Testis (tissue), 3 donors: ENCODE results near the gene LRP1. TPM values are rescaled to one million over a fixed set of nuclear protein-coding genes. Genes with fewer than 3 reads are reported as not detected.

Experiments used
- DNase-seq: peaks from one replicate; pipeline ENCODE4 v3.0.0-alpha.2; 2019
- H3K27ac ChIP-seq, 2 donors: fragments of 200-600 bp; sonication (generic); one replicate each; pipeline ENCODE4 v1.5.1; 2019
- H3K27me3 ChIP-seq: fragments of 200-600 bp; sonication (generic); one replicate; pipeline ENCODE4 v1.5.1; 2019
- H3K36me3 ChIP-seq: fragments of 200-600 bp; sonication (generic); one replicate; pipeline ENCODE4 v1.5.1; 2017; ENCODE audit warnings: low read depth; ENCODE audit errors: missing control alignments
- H3K4me1 ChIP-seq: fragments of 200-600 bp; sonication (generic); one replicate; pipeline ENCODE4 v1.5.1; 2019
- H3K4me3 ChIP-seq, 2 donors: fragments of 200-600 bp; sonication (generic); one replicate each; pipeline ENCODE4 v1.5.1; 2017 to 2019
- H3K9me3 ChIP-seq: fragments of 200-600 bp; sonication (generic); one replicate; pipeline ENCODE4 v1.5.1; 2017
- POLR2A ChIP-seq: fragments of 450-650 bp; IDR thresholded peaks from one replicate; pipeline ENCODE4 v1.6.1; 2017; ENCODE audit warnings: antibody characterized with exemption, mild to moderate bottlenecking, moderate library complexity
- WGBS, 2 donors: methylation state at CpG; one replicate each; pipeline ENCODE4 v1.1.5; 2018; 5-methylcytosine and 5-hydroxymethylcytosine counted together
- intact Hi-C: fragments of 100-400 bp; cut with DNase I; formaldehyde crosslinking; loops from one replicate; pipeline ENCODE4 v1.15.1; 2023; ENCODE audit warnings: low total_unique reads
- polyA plus RNA-seq: library from polyadenylated mRNA; stranded (reverse); fragments of 350-450 nt; fragmentation: Illumina TruSeq; extraction: RNeasy Lipid Tissue Mini Kit (QIAGEN cat#74804); gene quantifications from one replicate; pipeline ENCODE4 v1.2.3, GENCODE V29; 2014; ENCODE audit warnings: low read depth, low replicate concordance; ENCODE audit not compliant: insufficient read depth
- total RNA-seq, 2 donors: library from RNA; depleted of rRNA; stranded (reverse); fragments of >200 nt; gene quantifications; one replicate each; pipeline ENCODE4 v1.2.3, GENCODE V29; 2016
- TF ChIP-seq, protein P1 (sequence below), 3 experiments: fragments of 450-650 bp in 2 of 3; fragments of 200-600 bp in 1 of 3; sonication (generic) in 1 of 3; IDR thresholded peaks; one replicate each; pipeline ENCODE4 v1.5.1; 2016 to 2019; ENCODE audit warnings: antibody characterized with exemption in 3 of 3, mild to moderate bottlenecking in 2 of 3, moderate library complexity in 1 of 3

LRP1 gene
- total and polyA plus RNA-seq, 3 donors from 2014 or later = 82.4 to 200 (median 135) TPM

DNA sequence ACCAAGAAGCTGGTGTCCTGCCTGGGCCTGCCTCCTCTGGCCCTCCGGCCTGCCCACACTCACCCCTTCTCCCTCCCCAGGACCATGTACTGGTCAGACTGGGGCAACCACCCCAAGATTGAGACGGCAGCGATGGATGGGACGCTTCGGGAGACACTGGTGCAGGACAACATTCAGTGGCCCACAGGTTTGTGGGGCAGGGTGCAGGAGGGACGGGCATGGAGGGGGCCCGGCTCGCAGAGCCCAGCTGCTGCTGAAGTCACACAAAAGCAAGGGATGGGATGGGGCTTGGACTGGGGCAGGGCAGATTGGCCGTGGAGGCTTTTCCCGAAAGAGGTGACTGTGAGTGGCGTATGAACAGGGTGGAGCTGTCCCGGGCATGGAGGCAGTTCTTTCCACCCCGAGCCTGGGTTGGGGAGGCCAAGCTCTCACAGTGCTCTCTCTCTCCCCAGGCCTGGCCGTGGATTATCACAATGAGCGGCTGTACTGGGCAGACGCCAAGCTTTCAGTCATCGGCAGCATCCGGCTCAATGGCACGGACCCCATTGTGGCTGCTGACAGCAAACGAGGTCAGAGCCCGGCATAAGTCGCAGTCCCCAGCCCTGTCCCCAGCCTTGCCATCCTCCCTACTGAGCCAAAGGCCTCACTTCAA, 80.5 kb downstream of the LRP1 start:
- no peak overlapping the region for H3K27ac ChIP-seq
- no peaks in the 10 kb centered on the region for H3K36me3 ChIP-seq
- no peak overlapping the region for H3K4me3 ChIP-seq
- TF ChIP-seq, protein P1, sequence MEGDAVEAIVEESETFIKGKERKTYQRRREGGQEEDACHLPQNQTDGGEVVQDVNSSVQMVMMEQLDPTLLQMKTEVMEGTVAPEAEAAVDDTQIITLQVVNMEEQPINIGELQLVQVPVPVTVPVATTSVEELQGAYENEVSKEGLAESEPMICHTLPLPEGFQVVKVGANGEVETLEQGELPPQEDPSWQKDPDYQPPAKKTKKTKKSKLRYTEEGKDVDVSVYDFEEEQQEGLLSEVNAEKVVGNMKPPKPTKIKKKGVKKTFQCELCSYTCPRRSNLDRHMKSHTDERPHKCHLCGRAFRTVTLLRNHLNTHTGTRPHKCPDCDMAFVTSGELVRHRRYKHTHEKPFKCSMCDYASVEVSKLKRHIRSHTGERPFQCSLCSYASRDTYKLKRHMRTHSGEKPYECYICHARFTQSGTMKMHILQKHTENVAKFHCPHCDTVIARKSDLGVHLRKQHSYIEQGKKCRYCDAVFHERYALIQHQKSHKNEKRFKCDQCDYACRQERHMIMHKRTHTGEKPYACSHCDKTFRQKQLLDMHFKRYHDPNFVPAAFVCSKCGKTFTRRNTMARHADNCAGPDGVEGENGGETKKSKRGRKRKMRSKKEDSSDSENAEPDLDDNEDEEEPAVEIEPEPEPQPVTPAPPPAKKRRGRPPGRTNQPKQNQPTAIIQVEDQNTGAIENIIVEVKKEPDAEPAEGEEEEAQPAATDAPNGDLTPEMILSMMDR (IDR thresholded peaks at IDR 0.05) = no peak
- TF ChIP-seq POLR2A = no peak
- 61 to 73% methylated on average over 18 to 19 of the region's 22 CpGs for WGBS, 2 donors
- no peaks in the 10 kb centered on the region for H3K27me3 ChIP-seq
- H3K4me1 ChIP-seq = peaks cover 11% of the 10 kb centered on the region
- DNase-seq = no peak
- no peaks in the 10 kb centered on the region for H3K9me3 ChIP-seq
- intact Hi-C loops = no loop called here

DNA sequence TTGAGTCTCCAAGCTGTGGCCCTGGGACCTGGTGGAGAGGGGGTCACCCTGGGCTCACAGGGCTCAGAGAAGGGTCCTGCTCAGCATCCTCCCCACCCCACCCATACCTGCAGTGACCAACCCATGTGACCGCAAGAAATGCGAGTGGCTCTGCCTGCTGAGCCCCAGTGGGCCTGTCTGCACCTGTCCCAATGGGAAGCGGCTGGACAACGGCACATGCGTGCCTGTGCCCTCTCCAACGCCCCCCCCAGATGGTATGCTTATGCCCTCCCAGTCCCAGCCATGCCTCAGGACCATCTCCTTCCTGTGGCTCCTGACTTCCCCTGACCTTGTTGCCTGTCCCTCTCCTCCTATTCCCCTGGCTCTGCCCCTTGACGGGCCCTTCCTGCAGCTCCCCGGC, 81.6 kb downstream of the LRP1 start:
- Histone ChIP-seq H3K4me1 (peaks cover 12% of the 10 kb centered on the region), H3K4me3 (no peak overlapping the region), H3K27ac (no peak overlapping the region), H3K27me3 (no peaks in the 10 kb centered on the region), H3K36me3 (no peaks in the 10 kb centered on the region), H3K9me3 (no peaks in the 10 kb centered on the region)
- no peak for DNase-seq
- intact Hi-C loops = no loop called here
- 91 to 92% methylated on average over 6 to 8 of the region's 8 CpGs for WGBS, 2 donors
- no peak for TF ChIP-seq POLR2A
- TF ChIP-seq, protein P1 (IDR thresholded peaks at IDR 0.05) = no peak

DNA sequence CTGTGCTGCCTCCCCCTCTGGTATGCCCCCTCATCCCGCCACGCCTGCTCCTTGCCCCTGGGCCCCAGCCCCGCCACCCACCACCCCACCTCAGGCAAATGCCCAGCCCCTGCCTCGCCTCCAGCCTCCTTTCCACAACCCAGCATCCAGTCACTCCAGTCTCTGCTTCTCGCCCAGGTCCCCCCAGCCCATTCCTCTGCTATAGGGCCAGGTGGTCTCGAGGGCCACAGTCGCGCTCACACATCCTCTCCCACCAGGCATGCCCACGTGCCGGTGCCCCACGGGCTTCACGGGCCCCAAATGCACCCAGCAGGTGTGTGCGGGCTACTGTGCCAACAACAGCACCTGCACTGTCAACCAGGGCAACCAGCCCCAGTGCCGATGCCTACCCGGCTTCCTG, 82.2 kb downstream of the LRP1 start:
- no peak for DNase-seq
- WGBS, 2 donors = 91 to 96% methylated on average over 12 to 14 of the region's 15 CpGs

DNA sequence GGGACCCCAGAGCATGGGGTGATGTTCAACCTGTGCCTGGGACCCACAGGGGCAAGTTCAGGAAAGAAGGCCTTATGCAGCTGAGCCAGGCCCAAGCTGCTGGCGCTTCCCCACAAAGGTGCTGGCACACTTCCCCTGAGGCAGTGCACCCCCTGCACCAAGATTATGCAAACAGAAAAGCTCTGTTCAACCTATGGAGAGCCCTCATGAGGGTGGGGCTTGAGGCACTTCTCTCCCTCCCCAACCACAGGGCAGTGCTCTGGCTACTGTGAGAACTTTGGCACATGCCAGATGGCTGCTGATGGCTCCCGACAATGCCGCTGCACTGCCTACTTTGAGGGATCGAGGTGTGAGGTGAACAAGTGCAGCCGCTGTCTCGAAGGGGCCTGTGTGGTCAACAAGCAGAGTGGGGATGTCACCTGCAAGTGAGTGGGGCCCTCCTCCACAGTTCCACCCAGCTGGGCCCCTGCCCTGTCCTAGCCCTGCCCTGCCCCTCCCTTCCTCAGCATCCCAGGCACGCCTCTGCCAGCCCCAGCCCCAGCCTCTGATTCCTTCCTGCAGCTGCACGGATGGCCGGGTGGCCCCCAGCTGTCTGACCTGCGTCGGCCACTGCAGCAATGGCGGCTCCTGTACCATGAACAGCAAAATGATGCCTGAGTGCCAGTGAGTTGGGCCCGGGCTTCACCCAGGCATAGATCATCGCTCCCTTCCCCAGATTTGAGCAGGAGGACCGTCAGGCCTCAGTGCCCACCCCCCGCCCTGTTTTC, 82.8 kb downstream of the LRP1 start:
- intact Hi-C loops = no loop called here
- peaks cover 14% of the 10 kb centered on the region for H3K4me1 ChIP-seq
- WGBS, 2 donors = 81 to 90% methylated on average over 10 to 16 of the region's 16 CpGs
- H3K27me3 ChIP-seq = no peaks in the 10 kb centered on the region
- TF ChIP-seq POLR2A = no peak
- TF ChIP-seq, protein P1 (IDR thresholded peaks at IDR 0.05) = no peak
- H3K36me3 ChIP-seq = no peaks in the 10 kb centered on the region
- no peaks in the 10 kb centered on the region for H3K9me3 ChIP-seq
- H3K27ac ChIP-seq = no peak overlapping the region
- no peak for DNase-seq
- no peak overlapping the region for H3K4me3 ChIP-seq

More for the DNA sequence above, 82.2 kb downstream of the LRP1 start:
- Histone ChIP-seq H3K27ac (no peak overlapping the region), H3K4me1 (peaks cover 12% of the 10 kb centered on the region), H3K4me3 (no peak overlapping the region), H3K36me3 (no peaks in the 10 kb centered on the region), H3K9me3 (no peaks in the 10 kb centered on the region), H3K27me3 (no peaks in the 10 kb centered on the region)
- intact Hi-C loops = no loop called here
- TF ChIP-seq POLR2A = no peak
- TF ChIP-seq, protein P1 (IDR thresholded peaks at IDR 0.05) = no peak
